ENCODE data around the gene CPNE5. TPM values are rescaled to one million over a fixed set of nuclear protein-coding genes. Genes with fewer than 3 reads are reported as not detected.

CPNE5 gene
- total RNA-seq, 1 experiment from 2014 or later: 0.44 TPM

- H3K27me3 ChIP-seq (ENCODE audit: control insufficient read depth, insufficient read depth, low read length): no peaks in the 10 kb centered on the region
- ChIA-PET CTCF (no interaction called here), POLR2A (interaction anchor here (0.6 kb wide), 1 partner anchor 123 kb away, joined by 8 read pairs; no protein-coding TSS in a partner anchor)
- DNase-seq (ENCODE audit: low read depth, low spot score): no peak
- H3K27ac ChIP-seq (ENCODE audit: low read length): no peak overlapping the region
- no peak overlapping the region for H3K4me3 ChIP-seq (ENCODE audit: low read depth in 2 of 2, low read length in 2 of 2)
- ATAC-seq: no peak
- in situ Hi-C loops (cut with HindIII; ENCODE audit: low pct_unique_long_range_greater_than_20kb, low sequenced_read_pairs) (no loop called here), intact Hi-C loops (cut with micrococcal nuclease; ENCODE audit: unreplicated experiment) (no loop called here)
- peaks cover 6% of the 10 kb centered on the region for H3K4me1 ChIP-seq (ENCODE audit: control insufficient read depth, insufficient read depth, low read length)
- BruUV-seq (replicated peaks): no TSS peak
- TF ChIP-seq SIN3A (IDR thresholded peaks at IDR 0.05; ENCODE audit: borderline replicate concordance, insufficient read depth, low read depth, low read length) (no peak), POLR2AphosphoS5 (IDR thresholded peaks at IDR 0.05; ENCODE audit: low read depth, low read length) (no peak), CTCF (IDR thresholded peaks at IDR 0.05) (no peak), TCF7L2 (IDR thresholded peaks at IDR 0.05; ENCODE audit: low read depth, low read length) (no peak), REST (IDR thresholded peaks at IDR 0.05; ENCODE audit: insufficient read depth in 1 of 2, low read depth in 2 of 2, low read length in 1 of 2) (no peak)
- no peaks in the 10 kb centered on the region for H3K9me3 ChIP-seq (ENCODE audit: control insufficient read depth, insufficient read depth, low read depth, low read length)
- H3K36me3 ChIP-seq (ENCODE audit: control insufficient read depth, insufficient read depth, low read length): no peaks in the 10 kb centered on the region
These were observed 101.1 kb downstream of the CPNE5 start for GRCh38 chr6:36738108-36738507.

GRCh38 chr6:36737043-36737785 lies 102.0 kb downstream of the CPNE5 start:
- no TSS peak for BruUV-seq (replicated peaks)
- H3K27me3 ChIP-seq (ENCODE audit: control insufficient read depth, insufficient read depth, low read length): no peaks in the 10 kb centered on the region
- peaks cover 6% of the 10 kb centered on the region; the same call in 1 of the 2 replicates for H3K4me1 ChIP-seq (ENCODE audit: control insufficient read depth, insufficient read depth, low read length)
- H3K9me3 ChIP-seq (ENCODE audit: control insufficient read depth, insufficient read depth, low read depth, low read length): no peaks in the 10 kb centered on the region
- no peaks in the 10 kb centered on the region for H3K36me3 ChIP-seq (ENCODE audit: control insufficient read depth, insufficient read depth, low read length)
- no peak overlapping the region for H3K4me3 ChIP-seq (ENCODE audit: low read depth in 2 of 2, low read length in 2 of 2)
- ChIA-PET POLR2A (no interaction called here), CTCF (no interaction called here)
- DNase-seq (ENCODE audit: low read depth, low spot score): no peak
- in situ Hi-C loops (cut with HindIII; ENCODE audit: low pct_unique_long_range_greater_than_20kb, low sequenced_read_pairs) (no loop called here), intact Hi-C loops (cut with micrococcal nuclease; ENCODE audit: unreplicated experiment) (no loop called here)
- no peak for ATAC-seq
- no peak overlapping the region for H3K27ac ChIP-seq (ENCODE audit: low read length)
- TF ChIP-seq REST (IDR thresholded peaks at IDR 0.05; ENCODE audit: insufficient read depth in 1 of 2, low read depth in 2 of 2, low read length in 1 of 2): no peak
- no peak for TF ChIP-seq POLR2AphosphoS5 (IDR thresholded peaks at IDR 0.05; ENCODE audit: low read depth, low read length)
- no peak for TF ChIP-seq SIN3A (IDR thresholded peaks at IDR 0.05; ENCODE audit: borderline replicate concordance, insufficient read depth, low read depth, low read length)
- TF ChIP-seq TCF7L2 (IDR thresholded peaks at IDR 0.05; ENCODE audit: low read depth, low read length): no peak
- TF ChIP-seq CTCF (IDR thresholded peaks at IDR 0.05): no peak

All from Panc1 (cell line).